GM19240 (cell line): ENCODE measurements around the gene ZDHHC7.

ENCODE experiments used
- DNase-seq: peaks from one replicate; pipeline ENCODE4 v3.0.0; 2011; ENCODE audit warnings: low spot score; ENCODE audit not compliant: insufficient read length

The ZDHHC7 gene

GRCh38 chr16:84996365-84996764 is 15.0 kb downstream of the ZDHHC7 start:
- no peak for DNase-seq

- DNase-seq: no peak
Measured at GRCh38 chr16:84995663-84996062, 15.7 kb downstream of the ZDHHC7 start.

GRCh38 chr16:84993926-84994325 is 17.4 kb downstream of the ZDHHC7 start:
- DNase-seq: no peak

GRCh38 chr16:84992717-84993075 is 18.6 kb downstream of the ZDHHC7 start:
- no peak for DNase-seq

DNA sequence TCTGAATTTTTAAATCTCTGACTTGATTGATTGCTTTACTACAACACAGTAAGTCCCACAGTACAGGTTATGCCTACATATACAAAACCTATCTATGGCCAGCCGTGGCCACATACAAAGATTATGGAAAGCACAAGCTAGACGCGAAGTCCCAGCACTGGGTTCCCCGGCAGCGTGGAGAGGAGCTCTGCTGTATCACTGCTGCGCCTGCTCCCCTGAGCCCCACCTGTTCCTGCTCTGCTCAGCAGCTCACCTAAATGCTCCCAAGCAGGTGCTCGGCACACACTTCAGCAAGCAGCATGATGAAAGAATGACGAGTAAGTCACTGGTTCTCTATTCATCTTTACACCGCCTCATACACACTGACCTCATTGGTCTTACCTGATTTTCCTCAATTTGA is 20.6 kb downstream of the ZDHHC7 start:
- DNase-seq: no peak

DNA sequence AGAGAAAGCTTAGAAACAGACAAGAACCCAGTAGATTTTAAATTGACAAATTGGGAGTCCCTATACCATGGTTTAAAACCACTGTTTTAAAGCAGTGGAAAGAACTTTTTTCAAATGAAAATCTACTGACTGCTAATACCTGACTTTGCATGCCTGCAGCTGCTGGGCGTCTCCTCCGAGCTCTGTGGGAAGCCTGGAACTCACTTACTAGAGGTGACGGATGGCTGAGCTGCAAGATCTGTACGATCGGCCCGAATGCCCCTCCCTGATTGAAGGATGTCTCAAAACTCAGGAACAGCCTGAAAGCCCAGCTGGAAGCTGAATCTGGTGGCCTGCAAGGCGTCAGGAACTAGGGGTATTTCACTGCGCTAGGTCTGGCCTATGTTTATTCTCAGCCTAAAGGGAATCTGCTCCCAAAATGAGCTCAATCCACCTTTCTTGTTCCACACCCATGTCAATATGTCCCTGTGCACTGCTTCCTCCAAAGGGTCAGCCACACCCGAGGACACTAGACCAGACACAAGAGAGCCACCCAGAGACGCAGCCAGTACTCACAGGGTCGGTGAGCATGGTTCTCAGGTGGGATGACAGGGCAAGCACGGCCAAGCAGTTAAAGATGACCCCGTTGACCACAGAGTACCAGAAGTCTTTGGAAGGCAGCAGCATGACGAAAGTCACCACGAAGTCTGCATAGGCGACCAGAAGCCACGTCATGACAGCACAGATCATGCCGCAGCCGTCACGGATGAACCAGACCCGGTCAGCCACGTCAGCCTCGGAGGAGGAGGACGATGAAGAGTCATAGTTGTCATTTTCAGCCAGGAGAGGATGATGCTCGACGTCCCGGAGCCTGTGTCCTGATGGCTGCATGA is 21.4 kb downstream of the ZDHHC7 start:
- DNase-seq: no peak

DNA sequence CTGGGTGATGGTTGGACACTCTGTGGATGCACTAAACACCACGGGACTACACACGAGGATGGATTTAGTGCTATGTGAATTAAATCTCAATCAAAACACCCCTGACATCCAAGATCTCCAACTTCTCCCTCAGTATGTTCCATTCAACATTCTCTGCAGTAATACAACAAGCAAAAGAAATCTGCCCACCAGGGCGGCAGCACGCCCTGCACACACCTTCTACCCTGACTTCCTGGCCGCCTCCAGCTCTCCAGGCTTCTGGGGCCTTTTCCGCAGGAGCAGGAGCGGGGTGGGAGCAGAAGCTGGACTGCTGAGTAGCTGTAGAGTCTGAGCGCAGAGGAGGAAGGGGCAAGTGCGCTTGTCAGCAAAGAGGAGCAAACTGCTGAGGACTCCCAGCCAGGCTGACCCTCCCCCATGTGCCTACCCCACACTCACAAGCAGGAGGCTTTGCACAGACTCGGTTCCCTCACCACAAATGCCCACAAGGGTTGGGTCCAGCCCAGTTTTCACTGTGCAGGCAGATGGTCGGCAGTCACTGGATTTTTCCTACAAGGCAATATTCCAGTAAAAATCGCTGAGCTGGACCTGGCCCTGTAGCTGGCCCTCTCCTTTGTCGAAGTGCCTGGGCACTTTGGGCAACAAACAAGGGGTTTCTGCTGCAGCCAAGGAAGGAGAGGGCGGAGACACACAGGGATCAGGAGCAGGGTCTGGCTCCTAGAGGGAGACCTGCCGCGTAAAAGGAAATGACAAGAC is 22.8 kb downstream of the ZDHHC7 start:
- no peak for DNase-seq

DNA sequence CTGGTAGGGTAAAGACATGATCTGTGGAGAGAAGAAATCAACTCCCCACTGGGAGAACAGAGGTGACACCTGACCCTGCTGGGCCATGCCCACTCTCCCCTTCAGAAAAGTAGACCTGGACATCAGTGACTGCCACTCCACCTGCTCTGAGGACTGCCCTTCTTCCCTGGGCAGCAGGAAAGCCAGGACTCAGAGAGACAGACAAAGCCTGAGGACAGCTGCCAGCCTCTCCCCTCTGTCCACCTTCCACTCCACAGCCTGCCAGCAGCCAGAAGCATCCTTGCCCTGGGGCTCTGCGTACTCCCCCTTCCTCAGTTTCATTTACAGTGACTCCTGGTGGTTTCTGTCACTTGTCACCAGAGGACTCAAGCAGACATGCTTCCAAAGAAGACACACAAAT is 24.5 kb downstream of the ZDHHC7 start:
- DNase-seq: no peak

DNA sequence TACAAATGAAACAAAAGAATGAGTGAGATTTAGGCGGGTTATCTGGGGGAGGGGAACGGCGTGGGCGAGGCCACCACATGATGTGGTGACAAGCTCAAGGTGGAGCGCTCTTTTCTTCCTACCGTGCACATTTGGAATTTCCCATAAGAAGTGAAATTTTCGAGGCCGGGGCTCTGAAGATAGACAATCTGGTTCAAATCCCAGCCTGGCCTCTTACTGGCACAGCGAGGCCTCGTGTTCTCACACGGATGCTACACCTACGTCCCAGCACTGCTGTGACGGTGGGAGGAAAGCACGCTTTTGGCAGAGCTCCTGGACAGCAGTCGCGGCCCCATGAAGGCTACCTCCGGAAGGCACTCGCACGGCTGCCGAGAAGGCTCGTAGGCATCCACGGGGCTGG is 25.2 kb downstream of the ZDHHC7 start:
- DNase-seq: no peak

- DNase-seq: no peak
Measured at GRCh38 chr16:84985079-84986065, 26.0 kb downstream of the ZDHHC7 start.

GRCh38 chr16:84982434-84982833 is 28.9 kb downstream of the ZDHHC7 start:
- DNase-seq: no peak

DNA sequence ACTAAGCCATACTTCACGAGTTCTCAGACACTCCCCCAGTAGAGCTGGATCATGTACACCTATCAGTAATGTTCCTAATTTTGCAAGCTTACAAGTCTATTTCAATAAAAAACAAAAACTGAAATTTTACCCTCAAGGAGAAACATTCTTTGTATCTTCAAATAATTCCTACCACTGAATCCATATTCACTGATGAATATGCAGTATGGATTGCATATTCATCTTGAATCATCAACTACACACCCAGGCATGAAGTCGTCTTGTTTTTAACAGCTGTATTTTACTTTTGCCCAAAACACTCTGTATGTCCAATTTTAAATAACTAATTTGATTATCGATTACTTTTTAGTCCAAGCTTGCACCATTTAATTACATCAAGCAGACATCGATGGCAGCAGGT is 31.8 kb downstream of the ZDHHC7 start:
- DNase-seq: no peak

DNA sequence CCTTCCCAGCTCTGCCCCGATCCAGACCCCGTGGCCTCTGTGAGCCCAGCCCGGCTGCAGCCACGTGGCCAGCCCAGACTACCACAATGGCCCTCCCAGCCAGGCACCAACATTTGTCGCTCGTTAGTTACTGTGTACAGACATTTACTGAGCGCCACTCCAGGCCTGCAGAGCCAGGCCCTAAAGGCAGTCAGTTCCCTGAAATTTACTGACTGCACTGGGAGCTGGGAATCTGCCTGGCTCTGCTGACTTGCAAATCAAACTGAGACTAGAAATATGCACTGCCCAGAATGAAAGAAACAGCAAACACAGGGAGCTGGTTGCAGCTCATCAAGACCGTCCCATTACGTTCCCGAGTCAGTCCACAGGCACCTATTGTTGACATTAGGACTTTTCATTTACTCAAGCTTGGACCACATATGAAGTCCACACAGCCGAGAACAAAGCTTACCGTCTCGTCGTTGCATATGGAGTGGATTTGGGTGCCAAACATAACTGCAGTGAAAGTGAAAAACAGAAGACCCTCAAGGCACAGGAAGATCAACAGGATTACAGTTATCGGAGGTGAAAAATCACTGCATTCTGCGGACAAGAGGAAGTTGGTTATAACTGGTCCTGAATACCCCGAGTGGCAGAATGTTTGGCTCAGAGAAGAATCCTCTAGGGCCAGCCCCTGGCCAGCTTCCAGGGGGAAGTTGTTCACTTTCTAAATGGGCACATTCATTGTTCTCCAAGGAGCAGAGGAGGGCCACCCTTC is 34.5 kb downstream of the ZDHHC7 start:
- no peak for DNase-seq

DNA sequence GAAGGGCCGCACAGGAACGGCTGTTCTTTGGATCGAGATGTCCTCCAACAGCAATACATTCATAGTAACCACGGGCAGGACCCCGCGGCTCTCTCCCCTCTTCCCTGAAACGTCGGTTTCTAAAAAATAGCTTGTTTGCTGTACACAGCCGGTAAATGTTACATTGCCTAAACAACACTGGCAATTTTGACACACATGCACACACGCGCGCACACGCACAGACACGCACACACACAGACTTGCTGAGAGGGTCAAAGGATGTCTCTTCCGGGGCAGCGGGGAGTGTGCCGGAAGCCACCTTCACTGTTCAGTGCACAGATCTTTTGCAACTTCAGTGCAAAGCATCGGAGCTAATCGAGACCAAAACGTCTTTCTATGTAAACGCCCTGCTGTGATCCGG is 35.8 kb downstream of the ZDHHC7 start:
- DNase-seq: no peak

DNA sequence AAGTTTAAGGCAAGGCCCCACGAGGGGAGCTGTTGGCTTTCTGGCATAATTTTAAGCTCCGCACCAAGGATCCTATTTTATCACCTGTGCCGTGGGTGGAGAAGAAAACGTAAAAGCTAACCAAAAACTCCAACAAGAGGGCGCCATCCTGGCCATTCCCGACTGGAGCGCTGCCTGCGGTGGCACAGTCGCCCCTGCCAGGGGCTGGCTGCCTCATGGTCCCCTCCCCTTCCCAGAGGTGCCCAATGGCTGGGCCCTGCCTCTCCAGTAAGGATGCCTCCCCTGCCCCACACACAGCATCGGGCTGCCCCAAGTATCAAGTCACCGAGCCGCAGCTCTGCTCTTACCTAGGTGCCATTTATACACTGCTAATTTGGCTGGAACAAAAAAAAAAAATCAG is 36.3 kb downstream of the ZDHHC7 start:
- DNase-seq: no peak

- DNase-seq: no peak
Measured at GRCh38 chr16:84973776-84974523, 37.4 kb downstream of the ZDHHC7 start.

GRCh38 chr16:84973236-84973635 is 38.1 kb downstream of the ZDHHC7 start:
- no peak for DNase-seq

GRCh38 chr16:84970447-84971127 is 40.7 kb downstream of the ZDHHC7 start:
- peak; percentile 85 for DNase-seq

DNA sequence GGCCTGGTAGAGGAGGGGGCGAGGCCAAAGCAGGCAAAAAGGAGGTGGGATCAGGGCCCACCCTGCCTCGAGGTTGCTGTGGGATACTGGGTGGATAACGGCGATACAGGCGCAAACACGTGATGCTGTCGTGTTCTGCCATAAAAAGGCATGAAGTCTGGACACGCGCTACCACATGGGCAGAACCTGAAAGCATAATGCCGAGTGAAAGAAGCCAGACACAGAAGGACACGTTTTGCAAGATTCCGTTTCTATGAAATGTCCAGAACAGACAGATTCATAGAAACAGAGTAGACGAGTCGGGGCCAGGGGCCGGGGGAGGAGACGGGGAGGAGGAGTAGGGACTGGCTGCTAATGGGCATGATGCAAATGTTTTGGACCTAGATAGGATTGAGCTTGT is 43.5 kb downstream of the ZDHHC7 start:
- DNase-seq: no peak
